ENCODE data around the gene GRIN2A. TPM values are rescaled to one million over a fixed set of nuclear protein-coding genes. Genes with fewer than 3 reads are reported as not detected.

GRIN2A gene
- total and polyA plus RNA-seq, 2 experiments from 2014 or later, result 0.05 to 1.6 TPM

- H3K27me3 ChIP-seq, result no peaks in the 10 kb centered on the region
- no peak overlapping the region for H2AFZ ChIP-seq
- H3K79me2 ChIP-seq, result no peaks in the 10 kb centered on the region
- no peak overlapping the region for H3K4me2 ChIP-seq
- no peaks in the 10 kb centered on the region for H3K4me1 ChIP-seq (ENCODE audit: insufficient read depth)
- H3K9me3 ChIP-seq (ENCODE audit: low read depth), result no peaks in the 10 kb centered on the region
- no peak overlapping the region for H3K27ac ChIP-seq
- no peak overlapping the region for H3K4me3 ChIP-seq
- TF ChIP-seq EZH2phosphoT487 (IDR thresholded peaks at IDR 0.05; ENCODE audit: low read depth, severe bottlenecking, unreplicated experiment) (no peak), EZH2 (IDR thresholded peaks at IDR 0.05; ENCODE audit: borderline replicate concordance) (no peak)
- TF ChIP-seq, protein P1, sequence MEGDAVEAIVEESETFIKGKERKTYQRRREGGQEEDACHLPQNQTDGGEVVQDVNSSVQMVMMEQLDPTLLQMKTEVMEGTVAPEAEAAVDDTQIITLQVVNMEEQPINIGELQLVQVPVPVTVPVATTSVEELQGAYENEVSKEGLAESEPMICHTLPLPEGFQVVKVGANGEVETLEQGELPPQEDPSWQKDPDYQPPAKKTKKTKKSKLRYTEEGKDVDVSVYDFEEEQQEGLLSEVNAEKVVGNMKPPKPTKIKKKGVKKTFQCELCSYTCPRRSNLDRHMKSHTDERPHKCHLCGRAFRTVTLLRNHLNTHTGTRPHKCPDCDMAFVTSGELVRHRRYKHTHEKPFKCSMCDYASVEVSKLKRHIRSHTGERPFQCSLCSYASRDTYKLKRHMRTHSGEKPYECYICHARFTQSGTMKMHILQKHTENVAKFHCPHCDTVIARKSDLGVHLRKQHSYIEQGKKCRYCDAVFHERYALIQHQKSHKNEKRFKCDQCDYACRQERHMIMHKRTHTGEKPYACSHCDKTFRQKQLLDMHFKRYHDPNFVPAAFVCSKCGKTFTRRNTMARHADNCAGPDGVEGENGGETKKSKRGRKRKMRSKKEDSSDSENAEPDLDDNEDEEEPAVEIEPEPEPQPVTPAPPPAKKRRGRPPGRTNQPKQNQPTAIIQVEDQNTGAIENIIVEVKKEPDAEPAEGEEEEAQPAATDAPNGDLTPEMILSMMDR (IDR thresholded peaks at IDR 0.05; ENCODE audit: poor library complexity), result no peak
- WGBS (ENCODE audit: low lambda C conversion rate, missing lambda C conversion rate), result 93% methylated on average over 4 of the region's 4 CpGs
- H4K20me1 ChIP-seq (ENCODE audit: insufficient read depth, poor library complexity, severe bottlenecking), result no peaks in the 10 kb centered on the region
- H3K9me2 ChIP-seq (replicated peaks; ENCODE audit: insufficient read depth), result no peaks in the 10 kb centered on the region
- no peak for DNase-seq (ENCODE audit: low spot score)
- H3K36me3 ChIP-seq (replicated peaks; ENCODE audit: insufficient read depth, low read depth), result no peaks in the 10 kb centered on the region
Measured at GRCh38 chr16:10087151-10087550, 95.1 kb downstream of the GRIN2A start.

DNA sequence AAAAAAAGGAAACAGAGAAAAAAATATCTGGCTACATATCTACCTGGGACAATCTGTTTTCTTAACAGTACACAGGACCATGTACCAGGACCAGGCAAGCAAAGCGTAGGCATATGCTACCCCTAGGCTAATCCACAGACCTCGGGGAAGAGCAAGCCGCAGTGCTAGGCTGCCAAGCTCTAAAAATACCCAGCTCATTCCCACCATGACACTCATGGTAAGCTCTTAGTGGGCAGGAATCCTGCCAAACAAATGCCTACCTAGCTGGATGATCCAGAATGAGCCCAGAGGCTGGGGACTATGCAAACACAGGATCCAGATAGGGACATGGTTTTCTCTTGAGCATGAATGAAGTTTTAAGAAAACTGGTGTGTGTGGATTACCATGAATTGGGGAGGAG lies 95.6 kb downstream of the GRIN2A start:
- no peaks in the 10 kb centered on the region for H3K9me3 ChIP-seq (ENCODE audit: low read depth)
- H4K20me1 ChIP-seq (ENCODE audit: insufficient read depth, poor library complexity, severe bottlenecking), result no peaks in the 10 kb centered on the region
- H3K27me3 ChIP-seq, result no peaks in the 10 kb centered on the region
- DNase-seq (ENCODE audit: low spot score), result no peak
- H3K27ac ChIP-seq, result no peak overlapping the region
- TF ChIP-seq EZH2phosphoT487 (IDR thresholded peaks at IDR 0.05; ENCODE audit: low read depth, severe bottlenecking, unreplicated experiment) (no peak), EZH2 (IDR thresholded peaks at IDR 0.05; ENCODE audit: borderline replicate concordance) (no peak)
- TF ChIP-seq, protein P1 (IDR thresholded peaks at IDR 0.05; ENCODE audit: poor library complexity), result no peak
- H3K79me2 ChIP-seq, result no peaks in the 10 kb centered on the region
- WGBS (ENCODE audit: low lambda C conversion rate, missing lambda C conversion rate), result 52% methylated on average over 3 of the region's 3 CpGs
- no peak overlapping the region for H3K4me2 ChIP-seq
- H3K4me3 ChIP-seq, result no peak overlapping the region
- no peaks in the 10 kb centered on the region for H3K36me3 ChIP-seq (replicated peaks; ENCODE audit: insufficient read depth, low read depth)
- H2AFZ ChIP-seq, result no peak overlapping the region
- no peaks in the 10 kb centered on the region for H3K9me2 ChIP-seq (replicated peaks; ENCODE audit: insufficient read depth)
- no peaks in the 10 kb centered on the region for H3K4me1 ChIP-seq (ENCODE audit: insufficient read depth)

- Histone ChIP-seq H3K4me2 (no peak overlapping the region), H3K79me2 (no peaks in the 10 kb centered on the region), H3K4me3 (no peak overlapping the region), H3K27ac (peak overlapping the region; percentile 31), H3K9me3 (ENCODE audit: low read depth) (no peaks in the 10 kb centered on the region), H3K9me2 (replicated peaks; ENCODE audit: insufficient read depth) (no peaks in the 10 kb centered on the region), H3K27me3 (no peaks in the 10 kb centered on the region), H3K36me3 (replicated peaks; ENCODE audit: insufficient read depth, low read depth) (no peaks in the 10 kb centered on the region), H3K4me1 (ENCODE audit: insufficient read depth) (peaks cover 11% of the 10 kb centered on the region), H2AFZ (no peak overlapping the region), H4K20me1 (ENCODE audit: insufficient read depth, poor library complexity, severe bottlenecking) (no peaks in the 10 kb centered on the region)
- TF ChIP-seq, protein P1 (IDR thresholded peaks at IDR 0.05; ENCODE audit: poor library complexity), result no peak
- no peak for TF ChIP-seq EZH2 (IDR thresholded peaks at IDR 0.05; ENCODE audit: borderline replicate concordance)
- no peak for TF ChIP-seq EZH2phosphoT487 (IDR thresholded peaks at IDR 0.05; ENCODE audit: low read depth, severe bottlenecking, unreplicated experiment)
- WGBS (ENCODE audit: low lambda C conversion rate, missing lambda C conversion rate), result 65% methylated on average over 6 of the region's 6 CpGs
- DNase-seq (ENCODE audit: low spot score), result no peak
Measured at GRCh38 chr16:10085078-10085798, 97.0 kb downstream of the GRIN2A start.

Data from hepatocyte (in vitro differentiated cells).